Measurements from ENCODE around the gene ZACN.
"Not testable (repeated sequence)": the region's sequence is repeated elsewhere in the genome, so short reads cannot be mapped to it uniquely, and the experiment has no call there.

The ZACN gene

GRCh38 chr17:76074390-76075363 is 4.3 kb upstream of the ZACN start, which contains the start of gene GALR2:
Gene GALR2 (plus strand): TSS chr17:76074781. CDS start chr17:76074884, 103 bp downstream.
- FAIRE-seq (no peak), DNase-seq (ENCODE audit: insufficient read length, low spot score) (no peak)
- TF ChIP-seq POLR2A (IDR thresholded peaks at IDR 0.05; ENCODE audit: low read depth, low read length), result no peak

- no peak for FAIRE-seq
- no peak for DNase-seq (ENCODE audit: insufficient read length, low spot score)
- TF ChIP-seq POLR2A (IDR thresholded peaks at IDR 0.05; ENCODE audit: low read depth, low read length), result no peak
Observed at GRCh38 chr17:76075364-76076145, 3.4 kb upstream of the ZACN start.

- DNase-seq (ENCODE audit: insufficient read length, low spot score) (no peak), FAIRE-seq (no peak)
- TF ChIP-seq POLR2A (IDR thresholded peaks at IDR 0.05; ENCODE audit: low read depth, low read length), result no peak
Observed at GRCh38 chr17:76076146-76076764, 2.7 kb upstream of the ZACN start.

GRCh38 chr17:76076765-76077583 is 2.0 kb upstream of the ZACN start:
- TF ChIP-seq POLR2A (IDR thresholded peaks at IDR 0.05; ENCODE audit: low read depth, low read length), result no peak
- DNase-seq (ENCODE audit: insufficient read length, low spot score), result no peak

GRCh38 chr17:76077584-76078110 is 1.3 kb upstream of the ZACN start:
- DNase-seq (ENCODE audit: insufficient read length, low spot score), result no peak
- no peak for FAIRE-seq
- TF ChIP-seq POLR2A (IDR thresholded peaks at IDR 0.05; ENCODE audit: low read depth, low read length), result no peak

More at GRCh38 chr17:76076765-76077583, 2.0 kb upstream of the ZACN start:
- no peak for FAIRE-seq

GRCh38 chr17:76078370-76078769 is 612 bp upstream of the ZACN start:
- FAIRE-seq; DNase-seq (ENCODE audit: insufficient read length, low spot score): not testable (repeated sequence)

GRCh38 chr17:76079535-76079955 is 563 bp downstream of the ZACN start:
- DNase-seq (ENCODE audit: insufficient read length, low spot score) (no peak), FAIRE-seq (no peak)

GRCh38 chr17:76079956-76080767 is 1.2 kb downstream of the ZACN start:
- TF ChIP-seq POLR2A (IDR thresholded peaks at IDR 0.05; ENCODE audit: low read depth, low read length), result 0 out of 2 replicates have a peak, but pooled peaks have one; percentile 7
- DNase-seq (ENCODE audit: insufficient read length, low spot score) (no peak), FAIRE-seq (no peak)

More at GRCh38 chr17:76079535-76079955, 563 bp downstream of the ZACN start:
- TF ChIP-seq POLR2A (IDR thresholded peaks at IDR 0.05; ENCODE audit: low read depth, low read length), result no peak

GRCh38 chr17:76080768-76081287 is 1.8 kb downstream of the ZACN start:
- no peak for DNase-seq (ENCODE audit: insufficient read length, low spot score)
- no peak for FAIRE-seq
- TF ChIP-seq POLR2A (IDR thresholded peaks at IDR 0.05; ENCODE audit: low read depth, low read length), result no peak

GRCh38 chr17:76081295-76082210 is 2.6 kb downstream of the ZACN start:
- TF ChIP-seq POLR2A (IDR thresholded peaks at IDR 0.05; ENCODE audit: low read depth, low read length), result no peak
- DNase-seq (ENCODE audit: insufficient read length, low spot score) (no peak), FAIRE-seq (no peak)

All from H54 (cell line).